A673 (cell line): ENCODE measurements around the gene CAPZB.

Experiments used
- EZH2 ChIP-seq: fragments of 200-600 bp; sonication (generic); IDR thresholded peaks from 2 replicates; pipeline ENCODE4 v1.6.1; 2017; ENCODE audit warnings: borderline replicate concordance, low read depth, mild to moderate bottlenecking, mixed read lengths, antibody characterized with exemption, low read length; ENCODE audit not compliant: poor library complexity, severe bottlenecking
- TF ChIP-seq, protein P1 (sequence below): fragments of 300-800, 200-600 bp; sonication (generic); conservative IDR thresholded peaks from 2 replicates; pipeline ENCODE4 v1.5.1; 2017; ENCODE audit warnings: low read depth, mild to moderate bottlenecking, antibody characterized with exemption, low read length, moderate library complexity, mixed read lengths

DNA sequence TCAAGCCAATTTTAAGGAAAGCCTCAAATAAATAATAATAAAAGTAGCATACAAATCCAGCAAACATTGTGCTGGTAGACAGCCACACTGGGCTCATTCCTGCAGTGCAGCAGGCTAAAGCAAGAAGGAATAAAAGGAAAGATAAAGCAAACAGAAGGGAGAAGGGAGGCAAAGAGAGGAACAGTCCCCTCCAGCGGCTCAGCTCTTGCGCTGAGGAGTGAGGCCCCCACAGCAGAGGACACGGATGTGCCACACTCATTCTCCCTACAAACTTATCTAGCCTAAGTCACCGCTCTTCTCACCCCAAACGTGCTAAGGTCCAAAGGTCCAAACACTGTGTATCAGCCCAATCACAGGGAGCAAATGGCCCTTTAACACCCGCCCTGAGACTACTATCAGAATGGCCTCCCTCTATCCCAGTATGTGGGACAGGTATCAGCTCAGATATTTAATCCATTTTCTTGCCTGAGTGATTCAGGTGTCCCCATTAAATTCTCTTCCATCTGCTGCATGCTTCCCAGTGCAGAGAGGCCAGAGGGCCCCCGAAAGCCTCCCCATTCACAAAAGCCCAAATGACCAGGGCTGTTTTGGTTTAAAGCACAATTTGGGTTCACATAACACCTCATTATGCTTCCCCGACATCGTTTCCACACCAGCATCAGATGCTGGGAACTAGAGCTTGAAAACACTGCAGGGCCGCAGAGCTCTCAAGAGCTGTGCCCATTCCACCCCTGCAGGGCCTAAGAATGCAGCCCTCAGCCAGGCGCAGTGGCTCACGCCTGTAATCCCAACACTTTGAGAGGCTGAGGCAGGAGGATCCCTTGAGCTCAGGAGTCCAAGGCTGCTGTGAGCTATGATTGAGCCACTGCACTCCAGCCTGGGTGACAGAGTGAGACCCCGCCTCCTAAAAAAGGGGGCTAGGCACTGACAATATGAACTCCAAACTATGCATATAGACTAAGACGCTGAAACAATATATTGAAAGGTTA, 17.8 kb downstream of the CAPZB start:
- TF ChIP-seq, protein P1, sequence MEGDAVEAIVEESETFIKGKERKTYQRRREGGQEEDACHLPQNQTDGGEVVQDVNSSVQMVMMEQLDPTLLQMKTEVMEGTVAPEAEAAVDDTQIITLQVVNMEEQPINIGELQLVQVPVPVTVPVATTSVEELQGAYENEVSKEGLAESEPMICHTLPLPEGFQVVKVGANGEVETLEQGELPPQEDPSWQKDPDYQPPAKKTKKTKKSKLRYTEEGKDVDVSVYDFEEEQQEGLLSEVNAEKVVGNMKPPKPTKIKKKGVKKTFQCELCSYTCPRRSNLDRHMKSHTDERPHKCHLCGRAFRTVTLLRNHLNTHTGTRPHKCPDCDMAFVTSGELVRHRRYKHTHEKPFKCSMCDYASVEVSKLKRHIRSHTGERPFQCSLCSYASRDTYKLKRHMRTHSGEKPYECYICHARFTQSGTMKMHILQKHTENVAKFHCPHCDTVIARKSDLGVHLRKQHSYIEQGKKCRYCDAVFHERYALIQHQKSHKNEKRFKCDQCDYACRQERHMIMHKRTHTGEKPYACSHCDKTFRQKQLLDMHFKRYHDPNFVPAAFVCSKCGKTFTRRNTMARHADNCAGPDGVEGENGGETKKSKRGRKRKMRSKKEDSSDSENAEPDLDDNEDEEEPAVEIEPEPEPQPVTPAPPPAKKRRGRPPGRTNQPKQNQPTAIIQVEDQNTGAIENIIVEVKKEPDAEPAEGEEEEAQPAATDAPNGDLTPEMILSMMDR: no peak
- TF ChIP-seq EZH2: no peak
